Measurements from ENCODE around the gene SATB2. TPM values are rescaled to one million over a fixed set of nuclear protein-coding genes. Genes with fewer than 3 reads are reported as not detected.

The SATB2 gene
- total and polyA plus RNA-seq, 2 donors: 1.7 to 3.5 TPM

- no peak for DNase-seq (ENCODE audit: extremely low spot score)
- Histone ChIP-seq H3K27ac (ENCODE audit: low read depth) (no peak overlapping the region), H3K4me1 (ENCODE audit: insufficient read depth) (no peaks in the 10 kb centered on the region), H3K4me3 (ENCODE audit: low read depth, low read length) (no peak overlapping the region), H3K36me3 (ENCODE audit: insufficient read depth) (no peaks in the 10 kb centered on the region)
- WGBS: 91% methylated on average over 19 of the region's 19 CpGs
Measured at GRCh38 chr2:199228887-199229819, 228.6 kb downstream of the SATB2 start.

GRCh38 chr2:199223791-199224190 lies 233.9 kb downstream of the SATB2 start:
- 87% methylated on average over 6 of the region's 6 CpGs for WGBS
- Histone ChIP-seq H3K27ac (ENCODE audit: low read depth) (no peak overlapping the region), H3K36me3 (ENCODE audit: insufficient read depth) (no peaks in the 10 kb centered on the region), H3K4me1 (ENCODE audit: insufficient read depth) (no peaks in the 10 kb centered on the region), H3K4me3 (ENCODE audit: low read depth, low read length) (no peak overlapping the region)
- no peak for DNase-seq (ENCODE audit: extremely low spot score)

- Histone ChIP-seq H3K4me3 (ENCODE audit: low read depth, low read length) (no peak overlapping the region), H3K27ac (ENCODE audit: low read depth) (no peak overlapping the region), H3K4me1 (ENCODE audit: insufficient read depth) (no peaks in the 10 kb centered on the region), H3K36me3 (ENCODE audit: insufficient read depth) (no peaks in the 10 kb centered on the region)
- DNase-seq (ENCODE audit: extremely low spot score): no peak
- 65% methylated on average over 3 of the region's 3 CpGs for WGBS
Measured at GRCh38 chr2:199220920-199221319, 236.8 kb downstream of the SATB2 start.

- no peak overlapping the region for H3K4me3 ChIP-seq (ENCODE audit: low read depth, low read length)
- DNase-seq (ENCODE audit: extremely low spot score): no peak
- H3K4me1 ChIP-seq (ENCODE audit: insufficient read depth): no peaks in the 10 kb centered on the region
- no peaks in the 10 kb centered on the region for H3K36me3 ChIP-seq (ENCODE audit: insufficient read depth)
- WGBS: 80% methylated on average over 2 of the region's 2 CpGs
- H3K27ac ChIP-seq (ENCODE audit: low read depth): no peak overlapping the region
Measured at GRCh38 chr2:199219551-199219950, 238.2 kb downstream of the SATB2 start.

Measured in urinary bladder (tissue), 4 donors.